ENCODE data around the gene TNC. TPM values are rescaled to one million over a fixed set of nuclear protein-coding genes. Genes with fewer than 3 reads are reported as not detected.

TNC gene
- total RNA-seq, 1 experiment from 2014 or later: 5.7 TPM

- Histone ChIP-seq H3K27me3 (ENCODE audit: control insufficient read depth, insufficient read depth, low read length) (no peaks in the 10 kb centered on the region), H3K4me3 (ENCODE audit: low read depth in 2 of 2, low read length in 2 of 2) (no peak overlapping the region), H3K27ac (ENCODE audit: low read length) (no peak overlapping the region), H3K36me3 (ENCODE audit: control insufficient read depth, insufficient read depth, low read length) (no peaks in the 10 kb centered on the region), H3K9me3 (ENCODE audit: control insufficient read depth, insufficient read depth, low read depth, low read length) (no peaks in the 10 kb centered on the region), H3K4me1 (ENCODE audit: control insufficient read depth, insufficient read depth, low read length) (no peaks in the 10 kb centered on the region)
- in situ Hi-C loops (cut with HindIII; ENCODE audit: low pct_unique_long_range_greater_than_20kb, low sequenced_read_pairs): no loop called here
- POLR2A ChIA-PET: no interaction called here
- CTCF ChIA-PET: no interaction called here
- no TSS peak for BruUV-seq (replicated peaks)
- ATAC-seq (no peak), DNase-seq (ENCODE audit: low read depth, low spot score) (no peak)
- intact Hi-C loops (cut with micrococcal nuclease; ENCODE audit: unreplicated experiment): no loop called here
- no peak for TF ChIP-seq REST (IDR thresholded peaks at IDR 0.05; ENCODE audit: insufficient read depth in 1 of 2, low read depth in 2 of 2, low read length in 1 of 2)
- no peak for TF ChIP-seq SIN3A (IDR thresholded peaks at IDR 0.05; ENCODE audit: borderline replicate concordance, insufficient read depth, low read depth, low read length)
- no peak for TF ChIP-seq TCF7L2 (IDR thresholded peaks at IDR 0.05; ENCODE audit: low read depth, low read length)
- no peak for TF ChIP-seq POLR2AphosphoS5 (IDR thresholded peaks at IDR 0.05; ENCODE audit: low read depth, low read length)
- TF ChIP-seq CTCF (IDR thresholded peaks at IDR 0.05): no peak
Measured at GRCh38 chr9:114990901-114991300, 127.1 kb downstream of the TNC start.

DNA sequence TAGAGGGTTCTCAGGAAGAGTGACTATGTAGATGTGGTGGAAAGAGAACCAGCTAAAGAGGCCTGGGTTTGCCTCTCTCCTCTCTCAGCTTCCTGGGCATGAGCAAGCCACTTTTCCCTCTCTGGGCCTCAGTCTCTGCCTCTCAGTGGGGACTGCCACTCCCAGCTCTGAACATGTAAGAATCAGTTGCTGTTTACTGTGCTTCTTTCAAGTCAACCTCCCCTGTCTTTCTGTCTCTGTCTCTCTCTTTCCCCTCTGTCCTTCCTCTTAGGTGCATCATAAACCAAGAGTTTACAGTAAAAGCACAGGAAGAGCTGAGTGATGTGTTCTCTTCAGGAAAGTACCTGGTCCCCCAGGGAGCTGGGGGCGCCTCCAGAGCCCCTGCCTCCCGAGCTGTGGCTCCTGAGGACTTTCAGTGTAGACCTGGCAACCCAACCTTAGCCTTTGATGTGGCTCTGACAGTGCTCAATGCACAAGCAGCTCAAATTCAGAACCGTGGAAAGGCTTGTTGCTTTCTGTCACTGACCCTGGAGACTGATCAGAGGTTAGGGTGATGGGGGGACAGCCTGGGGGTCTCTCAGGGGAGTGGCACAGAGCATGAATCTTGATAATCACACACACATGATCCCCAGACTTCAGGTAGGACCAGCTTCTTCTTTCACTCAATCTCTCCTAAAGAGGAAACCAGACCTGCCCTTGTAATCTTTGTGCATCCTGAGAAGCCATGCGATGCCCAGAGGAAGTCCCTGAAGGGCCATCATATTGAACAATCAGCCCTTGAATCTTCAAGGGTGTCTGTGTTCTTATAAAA lies 128.2 kb downstream of the TNC start:
- BruUV-seq (replicated peaks): no TSS peak
- Histone ChIP-seq H3K9me3 (ENCODE audit: control insufficient read depth, insufficient read depth, low read depth, low read length) (no peaks in the 10 kb centered on the region), H3K4me3 (ENCODE audit: low read depth in 2 of 2, low read length in 2 of 2) (no peak overlapping the region), H3K4me1 (ENCODE audit: control insufficient read depth, insufficient read depth, low read length) (no peaks in the 10 kb centered on the region), H3K27ac (ENCODE audit: low read length) (no peak overlapping the region), H3K36me3 (ENCODE audit: control insufficient read depth, insufficient read depth, low read length) (no peaks in the 10 kb centered on the region), H3K27me3 (ENCODE audit: control insufficient read depth, insufficient read depth, low read length) (no peaks in the 10 kb centered on the region)
- POLR2A ChIA-PET: no interaction called here
- no peak for ATAC-seq
- DNase-seq (ENCODE audit: low read depth, low spot score): no peak
- in situ Hi-C loops (cut with HindIII; ENCODE audit: low pct_unique_long_range_greater_than_20kb, low sequenced_read_pairs) (no loop called here), intact Hi-C loops (cut with micrococcal nuclease; ENCODE audit: unreplicated experiment) (no loop called here)
- CTCF ChIA-PET: interaction anchor here (0.6 kb wide), 1 partner anchor 532 kb away, joined by 3 read pairs; no protein-coding TSS in a partner anchor
- TF ChIP-seq TCF7L2 (IDR thresholded peaks at IDR 0.05; ENCODE audit: low read depth, low read length) (no peak), POLR2AphosphoS5 (IDR thresholded peaks at IDR 0.05; ENCODE audit: low read depth, low read length) (no peak), CTCF (IDR thresholded peaks at IDR 0.05) (no peak), SIN3A (IDR thresholded peaks at IDR 0.05; ENCODE audit: borderline replicate concordance, insufficient read depth, low read depth, low read length) (no peak), REST (IDR thresholded peaks at IDR 0.05; ENCODE audit: insufficient read depth in 1 of 2, low read depth in 2 of 2, low read length in 1 of 2) (no peak)
